Measurements from ENCODE around the gene CFAP221.
"Not testable (repeated sequence)": the region's sequence is repeated elsewhere in the genome, so short reads cannot be mapped to it uniquely, and the experiment has no call there.

Gene CFAP221

GRCh38 chr2:119579424-119580295 is 35.4 kb downstream of the CFAP221 start:
- DNase-seq: no peak
- in situ Hi-C loops (cut with MboI; ENCODE audit: low pct_unique_long_range_greater_than_20kb, low sequenced_read_pairs): no loop called here

GRCh38 chr2:119580550-119581072 is 36.4 kb downstream of the CFAP221 start:
- no peak for DNase-seq
- in situ Hi-C loops (cut with MboI; ENCODE audit: low pct_unique_long_range_greater_than_20kb, low sequenced_read_pairs): no loop called here

GRCh38 chr2:119583291-119583690 is 39.0 kb downstream of the CFAP221 start:
- in situ Hi-C loops (cut with MboI; ENCODE audit: low pct_unique_long_range_greater_than_20kb, low sequenced_read_pairs): no loop called here

GRCh38 chr2:119584469-119584868 is 40.2 kb downstream of the CFAP221 start:
- no peak for DNase-seq

More at GRCh38 chr2:119583291-119583690, 39.0 kb downstream of the CFAP221 start:
- no peak for DNase-seq

GRCh38 chr2:119586085-119586484 is 41.8 kb downstream of the CFAP221 start:
- DNase-seq: no peak
- in situ Hi-C loops (cut with MboI; ENCODE audit: low pct_unique_long_range_greater_than_20kb, low sequenced_read_pairs): no loop called here

More at GRCh38 chr2:119584469-119584868, 40.2 kb downstream of the CFAP221 start:
- in situ Hi-C loops (cut with MboI; ENCODE audit: low pct_unique_long_range_greater_than_20kb, low sequenced_read_pairs): no loop called here

- in situ Hi-C loops (cut with MboI; ENCODE audit: low pct_unique_long_range_greater_than_20kb, low sequenced_read_pairs): no loop called here
- no peak for DNase-seq
Observed at GRCh38 chr2:119590873-119591272, 46.6 kb downstream of the CFAP221 start.

DNA sequence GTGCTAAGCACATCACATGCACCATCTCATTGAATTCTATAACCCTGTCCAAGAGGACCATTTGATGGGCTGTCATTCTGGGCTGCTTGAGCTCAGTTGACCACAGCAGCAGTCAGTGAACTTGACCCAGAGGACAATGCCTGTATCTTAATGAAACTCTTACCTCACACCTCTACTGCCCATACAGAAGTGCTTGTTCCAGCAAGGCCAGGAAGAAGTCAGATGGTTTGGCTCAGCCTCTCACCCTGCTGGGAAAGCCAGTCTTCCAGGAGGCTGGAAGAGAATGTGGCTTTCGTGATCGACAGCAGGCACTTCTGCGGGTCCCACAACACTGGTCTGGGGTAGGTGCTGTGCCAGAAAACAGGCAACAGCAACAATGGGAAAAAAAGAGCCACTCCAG is 47.3 kb downstream of the CFAP221 start:
- in situ Hi-C loops (cut with MboI; ENCODE audit: low pct_unique_long_range_greater_than_20kb, low sequenced_read_pairs): no loop called here
- DNase-seq: no peak

- no peak for DNase-seq
- in situ Hi-C loops (cut with MboI; ENCODE audit: low pct_unique_long_range_greater_than_20kb, low sequenced_read_pairs): no loop called here
Observed at GRCh38 chr2:119592436-119592835, 48.2 kb downstream of the CFAP221 start.

DNA sequence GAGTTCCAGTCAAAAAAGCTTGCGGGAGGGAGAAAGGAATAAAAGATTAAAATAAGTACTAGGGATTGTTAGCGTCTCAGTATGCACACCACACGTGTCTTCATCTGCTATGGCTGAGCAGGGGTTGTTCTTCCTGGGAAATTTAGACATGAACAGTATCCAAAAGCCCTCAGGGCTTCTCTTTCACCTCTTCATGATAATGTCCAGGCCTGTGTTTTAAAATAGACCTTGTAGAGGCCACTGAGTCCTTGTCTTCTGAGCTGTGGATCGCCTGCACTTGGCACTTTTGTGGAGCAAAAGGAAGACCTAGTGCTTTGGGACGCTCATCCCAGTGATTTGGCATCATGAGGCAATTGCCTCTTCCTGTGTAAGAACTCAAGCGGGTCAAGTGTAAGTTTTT is 52.4 kb downstream of the CFAP221 start:
- in situ Hi-C loops (cut with MboI; ENCODE audit: low pct_unique_long_range_greater_than_20kb, low sequenced_read_pairs): no loop called here
- no peak for DNase-seq

DNA sequence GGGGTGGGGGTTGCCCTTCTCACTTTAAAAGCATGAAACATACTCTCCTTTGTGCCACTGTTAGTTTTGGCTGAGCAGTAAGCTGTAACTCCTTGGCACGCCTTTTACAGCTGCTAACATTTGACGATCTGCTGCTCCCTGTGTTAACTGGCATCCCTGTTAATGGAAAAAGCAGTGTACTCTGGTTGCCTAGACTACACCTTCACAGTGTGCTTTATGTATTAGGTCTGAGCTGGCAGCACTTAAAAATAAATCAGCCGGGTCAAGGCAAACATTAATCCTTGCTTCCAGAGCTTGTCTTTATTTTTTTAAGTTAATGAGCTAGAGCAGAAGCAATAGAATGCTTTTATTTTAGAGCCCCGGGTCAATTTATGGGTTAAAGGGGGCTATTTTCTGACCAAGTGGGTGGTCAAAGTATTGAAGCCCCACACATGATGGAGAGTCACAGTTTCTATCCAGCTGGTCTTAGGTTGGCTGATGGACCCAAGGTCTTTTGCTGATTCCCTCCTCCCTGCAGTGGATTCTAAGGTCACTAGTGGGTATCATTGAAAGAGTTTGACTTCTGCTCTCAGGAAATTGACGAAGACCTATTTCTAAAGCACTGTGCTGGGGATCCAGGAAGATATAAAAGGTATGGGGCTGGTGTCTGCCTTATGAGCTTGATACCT is 54.5 kb downstream of the CFAP221 start:
- in situ Hi-C loops (cut with MboI; ENCODE audit: low pct_unique_long_range_greater_than_20kb, low sequenced_read_pairs): no loop called here
- no peak for DNase-seq

GRCh38 chr2:119599384-119599783 is 55.1 kb downstream of the CFAP221 start:
- in situ Hi-C loops (cut with MboI; ENCODE audit: low pct_unique_long_range_greater_than_20kb, low sequenced_read_pairs): no loop called here

DNA sequence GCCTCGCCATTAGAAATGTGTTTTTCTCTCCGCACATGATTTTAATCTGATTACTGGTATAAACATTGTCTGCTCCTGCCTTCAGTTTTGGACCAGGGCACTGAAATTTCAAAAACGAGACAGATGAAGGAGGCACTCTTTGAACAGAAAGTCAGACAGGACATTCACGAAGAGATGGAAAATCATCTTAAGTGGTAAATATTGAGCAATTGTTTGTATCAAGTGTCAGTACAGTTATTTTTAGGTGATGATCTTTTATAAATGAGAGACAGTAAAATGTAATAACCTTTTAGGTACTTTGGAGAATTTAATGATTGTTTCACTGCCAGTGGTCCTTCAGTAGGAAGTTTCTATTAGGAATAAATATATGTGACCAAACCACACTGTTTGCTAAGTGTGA is 60.8 kb downstream of the CFAP221 start:
- no peak for DNase-seq
- in situ Hi-C loops (cut with MboI; ENCODE audit: low pct_unique_long_range_greater_than_20kb, low sequenced_read_pairs): no loop called here

More at GRCh38 chr2:119599384-119599783, 55.1 kb downstream of the CFAP221 start:
- no peak for DNase-seq

DNA sequence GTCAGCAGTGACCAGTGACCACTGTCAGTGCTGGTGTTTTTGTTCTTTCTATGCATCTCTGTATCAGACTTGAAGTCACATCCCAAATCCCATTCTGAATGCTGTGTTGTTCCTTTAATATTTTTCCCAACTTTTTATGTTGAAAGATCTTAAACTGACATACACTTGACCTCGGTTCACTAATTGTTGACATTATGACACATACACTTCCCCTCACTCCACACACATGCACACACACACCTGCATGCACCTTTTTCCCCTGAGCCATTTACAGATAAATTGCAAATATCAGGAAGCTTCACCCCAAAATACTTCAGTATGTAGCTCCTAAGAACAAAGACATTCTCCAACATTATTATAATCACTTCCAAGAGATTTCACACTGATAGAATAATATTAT is 62.4 kb downstream of the CFAP221 start:
- in situ Hi-C loops (cut with MboI; ENCODE audit: low pct_unique_long_range_greater_than_20kb, low sequenced_read_pairs): no loop called here
- no peak for DNase-seq

GRCh38 chr2:119608553-119608952 is 64.3 kb downstream of the CFAP221 start:
- no peak for DNase-seq
- in situ Hi-C loops (cut with MboI; ENCODE audit: low pct_unique_long_range_greater_than_20kb, low sequenced_read_pairs): no loop called here

GRCh38 chr2:119609337-119609736 is 65.1 kb downstream of the CFAP221 start:
- in situ Hi-C loops (cut with MboI; ENCODE audit: low pct_unique_long_range_greater_than_20kb, low sequenced_read_pairs): no loop called here
- no peak for DNase-seq

DNA sequence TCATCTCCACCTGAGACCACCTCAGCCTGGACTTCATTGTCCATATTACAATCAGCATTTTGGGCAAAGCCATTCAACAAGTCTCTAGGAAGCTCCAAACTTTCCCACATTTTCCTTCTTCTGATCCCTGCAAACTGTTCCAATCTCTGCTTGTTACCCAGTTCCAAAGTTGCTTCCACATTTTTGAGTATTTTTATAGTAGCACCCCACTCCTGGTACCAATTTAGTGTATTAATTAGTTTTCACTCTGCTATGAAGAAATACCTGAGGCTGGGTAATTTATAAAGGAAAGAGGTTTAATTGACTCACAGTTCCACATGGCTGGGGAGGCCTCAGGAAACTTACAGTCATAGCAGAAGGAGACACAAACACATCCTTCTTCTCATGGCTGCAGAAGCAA is 69.9 kb downstream of the CFAP221 start:
- DNase-seq; in situ Hi-C loops (cut with MboI; ENCODE audit: low pct_unique_long_range_greater_than_20kb, low sequenced_read_pairs): not testable (repeated sequence)

- no peak for DNase-seq
- in situ Hi-C loops (cut with MboI; ENCODE audit: low pct_unique_long_range_greater_than_20kb, low sequenced_read_pairs): no loop called here
Observed at GRCh38 chr2:119616421-119616820, 72.2 kb downstream of the CFAP221 start.

- DNase-seq: no peak
- in situ Hi-C loops (cut with MboI; ENCODE audit: low pct_unique_long_range_greater_than_20kb, low sequenced_read_pairs): no loop called here
Observed at GRCh38 chr2:119617455-119617854, 73.2 kb downstream of the CFAP221 start.

- DNase-seq; in situ Hi-C loops (cut with MboI; ENCODE audit: low pct_unique_long_range_greater_than_20kb, low sequenced_read_pairs): not testable (repeated sequence)
Observed at GRCh38 chr2:119618725-119619124, 74.5 kb downstream of the CFAP221 start.

- in situ Hi-C loops (cut with MboI; ENCODE audit: low pct_unique_long_range_greater_than_20kb, low sequenced_read_pairs): no loop called here
Observed at GRCh38 chr2:119625226-119625625, 81.0 kb downstream of the CFAP221 start.

More at GRCh38 chr2:119625226-119625625, 81.0 kb downstream of the CFAP221 start:
- no peak for DNase-seq

All from KBM-7 (cell line).